ENCODE data around the gene ZFHX3.

GRCh38 chr16:72952811-72953271, 95.1 kb downstream of the ZFHX3 start:
- TF ChIP-seq CTCF (conservative IDR thresholded peaks at IDR 0.05; ENCODE audit: low read depth, low read length) (no peak), EZH2 (IDR thresholded peaks at IDR 0.05; ENCODE audit: borderline replicate concordance, low read depth, low read length, poor library complexity, severe bottlenecking) (no peak)

All from A673 (cell line).